Measurements from ENCODE around the gene OSBPL5.

Gene OSBPL5

DNA sequence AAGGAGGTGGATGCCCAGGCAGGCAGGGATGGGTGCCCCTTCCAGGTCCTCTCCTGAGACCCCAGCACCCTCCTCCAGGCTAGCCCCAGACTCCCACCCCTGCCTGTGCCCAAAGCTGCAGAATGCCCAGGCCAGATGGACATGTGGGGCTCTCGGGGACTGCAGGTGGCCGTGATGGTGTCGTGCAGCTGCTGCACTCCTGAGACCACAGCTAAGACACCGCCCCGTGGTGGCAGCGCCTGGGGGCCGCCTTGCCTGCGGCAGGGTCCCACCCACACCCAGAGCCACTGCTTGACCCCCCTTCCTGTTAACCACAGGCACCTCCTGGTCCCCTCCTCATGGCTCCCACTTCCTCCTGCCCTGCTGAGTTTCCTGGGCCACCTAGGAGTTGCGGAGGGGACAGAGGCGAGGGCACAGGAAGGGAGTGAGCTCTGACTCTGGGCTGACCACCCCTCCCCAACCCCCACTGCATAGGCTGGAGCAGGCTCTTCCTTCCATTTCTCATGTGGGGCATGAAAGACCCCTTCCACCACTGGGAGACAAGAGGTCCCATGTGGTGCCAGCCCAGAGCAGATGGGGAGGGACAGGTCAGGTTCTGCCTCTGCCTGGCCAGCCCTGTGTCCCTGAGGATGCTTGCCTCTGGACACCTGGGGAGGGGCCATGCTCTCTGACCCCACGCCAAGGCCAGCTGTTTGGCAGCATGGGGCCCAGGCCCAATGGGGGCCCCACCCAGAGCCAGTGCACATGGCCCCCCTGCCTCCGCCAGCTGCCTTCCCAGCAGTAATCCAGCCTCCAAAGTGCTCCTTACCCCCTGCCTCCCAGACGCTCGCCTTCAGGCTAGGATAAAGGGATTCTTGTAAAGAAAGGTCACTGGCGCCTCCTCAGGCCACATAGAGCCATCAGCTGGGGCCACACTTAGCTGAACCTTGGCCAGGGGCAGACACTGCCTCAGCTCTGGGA is 29.3 kb downstream of the OSBPL5 start:
- H3K4me1 ChIP-seq (ENCODE audit: control insufficient read depth, insufficient read depth, low read length), result peaks cover 8% of the 10 kb centered on the region
- no peaks in the 10 kb centered on the region for H3K36me3 ChIP-seq (ENCODE audit: control insufficient read depth, insufficient read depth, low read length)
- H3K9ac ChIP-seq (ENCODE audit: low read length), result no peak overlapping the region

DNA sequence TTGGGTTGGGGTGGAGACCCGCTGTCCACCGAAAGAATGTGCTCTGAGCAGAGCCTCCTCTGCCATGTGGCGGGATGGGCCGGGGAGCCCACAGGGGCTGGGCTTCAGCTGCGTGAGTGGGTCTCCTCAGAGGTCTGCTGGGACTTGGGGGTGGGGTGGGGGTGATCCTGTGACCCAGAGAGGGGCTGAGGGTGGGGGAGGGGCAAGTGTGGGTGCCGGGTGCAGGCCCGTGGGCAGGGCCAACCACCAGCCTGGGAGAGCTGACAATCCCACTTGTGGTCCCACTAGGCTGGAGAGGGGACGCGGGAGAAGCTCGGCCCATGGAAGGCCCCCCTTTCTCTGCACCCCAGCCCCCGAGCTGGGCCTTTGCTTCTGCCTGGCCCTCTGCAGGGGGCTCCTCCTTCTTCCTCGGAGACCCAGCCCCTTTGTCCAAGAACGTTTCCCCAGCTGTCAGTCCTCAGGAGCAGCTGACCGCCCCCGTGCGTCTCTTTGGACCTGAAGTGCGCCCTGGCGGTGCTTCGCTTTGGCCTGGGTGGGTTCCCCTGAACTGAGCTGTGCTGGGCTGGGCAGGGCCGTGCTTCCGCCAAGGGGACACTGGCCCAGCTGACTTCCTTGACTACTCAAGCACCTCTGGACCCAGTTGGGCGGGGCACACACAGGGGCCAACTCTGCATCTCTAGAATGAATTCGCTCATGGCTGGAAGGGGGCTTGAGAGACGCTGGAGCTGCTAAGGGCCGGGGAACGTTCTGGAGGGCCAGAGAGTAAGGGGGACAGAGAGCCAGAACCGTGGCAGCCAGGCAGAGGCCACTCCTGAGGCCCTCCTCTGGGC is 30.2 kb downstream of the OSBPL5 start:
- Histone ChIP-seq H3K36me3 (ENCODE audit: control insufficient read depth, insufficient read depth, low read length) (no peaks in the 10 kb centered on the region), H3K4me3 (ENCODE audit: low read depth, low read length) (no peak overlapping the region), H3K9me3 (ENCODE audit: control insufficient read depth, insufficient read depth, low read depth, low read length) (no peaks in the 10 kb centered on the region), H3K9ac (ENCODE audit: low read length) (no peak overlapping the region), H3K4me1 (ENCODE audit: control insufficient read depth, insufficient read depth, low read length) (peaks cover 8% of the 10 kb centered on the region), H3K27me3 (ENCODE audit: control insufficient read depth, insufficient read depth, low read length) (no peaks in the 10 kb centered on the region), H3K27ac (ENCODE audit: low read depth, low read length) (no peak overlapping the region)

More for the DNA sequence above, 29.3 kb downstream of the OSBPL5 start:
- Histone ChIP-seq H3K4me3 (ENCODE audit: low read depth, low read length) (no peak overlapping the region), H3K27me3 (ENCODE audit: control insufficient read depth, insufficient read depth, low read length) (no peaks in the 10 kb centered on the region), H3K27ac (ENCODE audit: low read depth, low read length) (no peak overlapping the region), H3K9me3 (ENCODE audit: control insufficient read depth, insufficient read depth, low read depth, low read length) (no peaks in the 10 kb centered on the region)

DNA sequence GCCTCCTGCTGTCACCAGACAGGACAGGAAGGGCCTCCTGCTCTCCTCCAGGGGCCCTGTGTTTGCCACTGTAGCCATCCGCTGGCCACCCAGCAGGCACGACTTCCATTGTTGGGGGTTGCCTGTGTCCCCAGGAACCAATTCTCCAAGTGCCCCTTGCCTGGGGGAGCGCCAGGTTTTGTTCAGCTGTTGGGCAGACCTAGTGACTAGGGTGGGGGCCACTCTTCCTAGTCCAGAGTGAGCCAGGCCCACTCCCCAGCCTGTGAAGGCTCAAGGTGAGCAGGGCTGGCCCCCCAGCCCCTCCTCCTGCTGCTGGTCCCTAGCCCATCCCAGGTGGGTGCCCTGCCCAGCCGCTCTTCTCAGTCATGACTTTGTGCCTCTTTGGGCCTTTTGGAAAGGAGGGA is 30.9 kb downstream of the OSBPL5 start:
- Histone ChIP-seq H3K27me3 (ENCODE audit: control insufficient read depth, insufficient read depth, low read length) (no peaks in the 10 kb centered on the region), H3K27ac (ENCODE audit: low read depth, low read length) (no peak overlapping the region), H3K4me1 (ENCODE audit: control insufficient read depth, insufficient read depth, low read length) (peaks cover 8% of the 10 kb centered on the region), H3K9ac (ENCODE audit: low read length) (no peak overlapping the region), H3K4me3 (ENCODE audit: low read depth, low read length) (no peak overlapping the region), H3K36me3 (ENCODE audit: control insufficient read depth, insufficient read depth, low read length) (no peaks in the 10 kb centered on the region), H3K9me3 (ENCODE audit: control insufficient read depth, insufficient read depth, low read depth, low read length) (no peaks in the 10 kb centered on the region)

DNA sequence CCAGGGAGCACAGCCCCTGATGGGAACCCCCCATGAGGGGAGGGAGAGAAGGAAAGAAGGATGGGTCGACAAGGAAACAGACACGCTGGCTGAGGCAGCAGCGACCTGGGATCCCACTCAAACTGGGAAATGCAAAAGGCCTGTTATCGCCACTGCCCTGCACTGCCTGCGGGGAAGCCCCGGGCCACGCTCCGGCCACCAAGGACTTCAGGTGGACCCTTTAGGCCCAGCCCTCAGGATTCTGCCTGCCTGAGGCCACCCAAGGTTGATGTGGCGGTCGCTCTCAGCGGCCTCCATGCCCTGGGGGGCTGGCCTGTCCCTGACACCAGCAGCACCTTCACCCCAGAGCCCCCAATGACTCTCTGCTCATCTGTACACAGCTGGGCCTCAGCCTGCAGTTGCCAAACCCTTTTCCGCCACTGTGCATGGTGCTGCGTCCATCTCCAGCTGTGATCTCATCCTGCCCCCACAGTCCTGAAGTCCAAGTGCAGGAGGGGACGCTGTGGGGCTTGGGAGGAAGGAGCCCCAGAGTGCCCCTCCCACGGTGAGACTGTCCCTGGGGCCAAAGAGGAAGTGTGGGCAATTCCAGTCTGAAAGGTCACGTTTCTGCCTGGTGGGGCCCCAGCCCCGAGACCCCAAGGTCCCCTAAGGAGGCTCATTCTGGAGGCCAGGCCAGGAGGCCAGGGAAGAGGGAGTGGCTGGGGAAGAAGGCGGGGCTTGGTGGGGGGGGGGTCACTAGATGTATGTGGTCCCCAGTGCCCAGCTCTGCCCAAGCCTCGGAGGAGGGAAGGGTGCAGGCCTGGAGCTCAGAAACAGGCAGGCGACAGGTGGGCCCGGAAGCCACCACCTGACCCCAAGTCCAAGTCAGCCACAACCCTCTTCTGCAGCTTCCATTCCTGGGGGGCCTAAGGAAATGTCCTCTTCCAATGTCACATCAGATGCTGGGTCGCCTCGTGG is 31.6 kb downstream of the OSBPL5 start:
- Histone ChIP-seq H3K4me1 (ENCODE audit: control insufficient read depth, insufficient read depth, low read length) (peaks cover 8% of the 10 kb centered on the region), H3K27ac (ENCODE audit: low read depth, low read length) (no peak overlapping the region), H3K36me3 (ENCODE audit: control insufficient read depth, insufficient read depth, low read length) (no peaks in the 10 kb centered on the region), H3K9ac (ENCODE audit: low read length) (no peak overlapping the region), H3K27me3 (ENCODE audit: control insufficient read depth, insufficient read depth, low read length) (no peaks in the 10 kb centered on the region), H3K4me3 (ENCODE audit: low read depth, low read length) (no peak overlapping the region), H3K9me3 (ENCODE audit: control insufficient read depth, insufficient read depth, low read depth, low read length) (no peaks in the 10 kb centered on the region)

DNA sequence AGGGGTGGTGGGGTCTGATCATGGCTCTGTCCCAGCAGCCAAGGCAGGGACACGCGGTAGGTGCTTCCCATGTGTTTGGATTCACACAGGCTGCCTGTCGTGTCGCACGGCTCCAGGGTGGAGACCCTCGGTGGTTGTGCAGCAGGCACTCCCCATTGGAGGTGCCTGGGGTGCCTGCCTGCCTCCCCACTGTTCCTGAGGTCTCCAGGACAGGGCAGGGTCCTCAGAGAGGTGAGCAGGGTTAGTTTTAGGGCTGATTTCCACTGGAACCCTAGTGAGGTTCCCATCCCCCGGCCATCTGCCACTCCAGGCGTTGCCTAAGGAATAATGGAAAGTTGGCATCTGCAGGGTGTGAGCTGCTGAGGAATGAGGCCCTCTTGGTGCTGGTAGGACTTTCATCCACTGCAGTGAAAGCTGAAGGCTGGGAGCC is 32.3 kb downstream of the OSBPL5 start:
- Histone ChIP-seq H3K9me3 (ENCODE audit: control insufficient read depth, insufficient read depth, low read depth, low read length) (no peaks in the 10 kb centered on the region), H3K4me1 (ENCODE audit: control insufficient read depth, insufficient read depth, low read length) (peaks cover 5% of the 10 kb centered on the region; the same call in 1 of the 2 replicates), H3K36me3 (ENCODE audit: control insufficient read depth, insufficient read depth, low read length) (no peaks in the 10 kb centered on the region), H3K4me3 (ENCODE audit: low read depth, low read length) (no peak overlapping the region), H3K9ac (ENCODE audit: low read length) (no peak overlapping the region), H3K27ac (ENCODE audit: low read depth, low read length) (no peak overlapping the region), H3K27me3 (ENCODE audit: control insufficient read depth, insufficient read depth, low read length) (no peaks in the 10 kb centered on the region)

DNA sequence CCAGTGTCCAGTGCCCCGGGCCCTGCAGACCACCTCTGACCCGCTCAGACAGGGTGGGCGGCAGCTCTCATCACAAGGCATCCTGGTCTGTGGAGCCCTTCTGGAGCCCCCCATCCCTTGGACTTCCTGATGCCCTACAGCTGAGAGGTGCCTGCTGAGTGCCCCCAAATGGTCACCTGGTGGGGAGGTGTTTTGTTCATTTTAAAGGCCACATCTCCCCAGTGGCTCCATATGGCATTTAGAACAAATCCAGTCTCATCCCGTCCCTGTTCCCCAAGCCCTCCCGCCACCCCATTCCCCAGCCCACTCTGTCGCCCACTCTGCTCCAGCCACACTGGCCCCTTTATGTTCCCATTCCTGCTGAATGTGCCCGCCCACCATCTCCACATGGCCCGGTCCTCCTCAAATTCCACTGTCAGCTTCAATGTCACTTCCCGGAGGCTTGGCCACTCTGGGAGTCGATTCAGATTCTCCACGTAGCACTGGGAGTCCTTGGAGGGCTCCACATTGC is 32.8 kb downstream of the OSBPL5 start:
- Histone ChIP-seq H3K4me3 (ENCODE audit: low read depth, low read length) (no peak overlapping the region), H3K4me1 (ENCODE audit: control insufficient read depth, insufficient read depth, low read length) (peaks cover 5% of the 10 kb centered on the region; the same call in 1 of the 2 replicates), H3K27me3 (ENCODE audit: control insufficient read depth, insufficient read depth, low read length) (no peaks in the 10 kb centered on the region), H3K9ac (ENCODE audit: low read length) (no peak overlapping the region), H3K27ac (ENCODE audit: low read depth, low read length) (no peak overlapping the region), H3K9me3 (ENCODE audit: control insufficient read depth, insufficient read depth, low read depth, low read length) (no peaks in the 10 kb centered on the region), H3K36me3 (ENCODE audit: control insufficient read depth, insufficient read depth, low read length) (no peaks in the 10 kb centered on the region)

DNA sequence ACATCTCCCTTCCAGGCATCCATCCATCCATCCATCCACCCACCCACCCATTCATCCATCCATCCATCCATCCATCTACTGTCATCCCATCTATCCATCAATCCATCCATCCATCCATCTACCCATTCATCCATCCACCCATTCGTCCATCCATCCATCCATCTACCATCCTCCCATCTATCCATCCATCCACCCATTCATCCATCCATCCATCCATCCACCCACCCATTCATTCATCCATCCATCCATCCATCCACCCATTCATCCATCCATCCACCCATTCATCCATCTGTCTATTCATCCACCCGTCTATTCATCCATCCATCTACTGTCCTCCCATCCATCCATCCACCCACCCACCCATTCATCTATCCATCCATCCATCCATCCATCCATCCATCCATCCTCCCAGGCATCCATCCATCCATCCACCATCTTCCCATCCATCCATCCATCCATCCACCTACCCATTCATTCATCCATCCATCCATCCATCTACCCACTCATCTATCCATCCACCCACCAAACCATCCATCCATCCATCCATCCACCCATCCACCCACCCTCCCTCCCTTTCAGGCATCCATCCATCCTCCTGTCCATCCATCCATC is 33.7 kb downstream of the OSBPL5 start:
- H3K9me3 ChIP-seq (ENCODE audit: control insufficient read depth, insufficient read depth, low read depth, low read length), result no peaks in the 10 kb centered on the region
- no peaks in the 10 kb centered on the region for H3K27me3 ChIP-seq (ENCODE audit: control insufficient read depth, insufficient read depth, low read length)
- H3K9ac ChIP-seq (ENCODE audit: low read length), result no peak overlapping the region
- H3K4me3 ChIP-seq (ENCODE audit: low read depth, low read length), result no peak overlapping the region
- H3K36me3 ChIP-seq (ENCODE audit: control insufficient read depth, insufficient read depth, low read length), result no peaks in the 10 kb centered on the region
- H3K27ac ChIP-seq (ENCODE audit: low read depth, low read length), result no peak overlapping the region
- peaks cover 5% of the 10 kb centered on the region; the same call in 1 of the 2 replicates for H3K4me1 ChIP-seq (ENCODE audit: control insufficient read depth, insufficient read depth, low read length)

DNA sequence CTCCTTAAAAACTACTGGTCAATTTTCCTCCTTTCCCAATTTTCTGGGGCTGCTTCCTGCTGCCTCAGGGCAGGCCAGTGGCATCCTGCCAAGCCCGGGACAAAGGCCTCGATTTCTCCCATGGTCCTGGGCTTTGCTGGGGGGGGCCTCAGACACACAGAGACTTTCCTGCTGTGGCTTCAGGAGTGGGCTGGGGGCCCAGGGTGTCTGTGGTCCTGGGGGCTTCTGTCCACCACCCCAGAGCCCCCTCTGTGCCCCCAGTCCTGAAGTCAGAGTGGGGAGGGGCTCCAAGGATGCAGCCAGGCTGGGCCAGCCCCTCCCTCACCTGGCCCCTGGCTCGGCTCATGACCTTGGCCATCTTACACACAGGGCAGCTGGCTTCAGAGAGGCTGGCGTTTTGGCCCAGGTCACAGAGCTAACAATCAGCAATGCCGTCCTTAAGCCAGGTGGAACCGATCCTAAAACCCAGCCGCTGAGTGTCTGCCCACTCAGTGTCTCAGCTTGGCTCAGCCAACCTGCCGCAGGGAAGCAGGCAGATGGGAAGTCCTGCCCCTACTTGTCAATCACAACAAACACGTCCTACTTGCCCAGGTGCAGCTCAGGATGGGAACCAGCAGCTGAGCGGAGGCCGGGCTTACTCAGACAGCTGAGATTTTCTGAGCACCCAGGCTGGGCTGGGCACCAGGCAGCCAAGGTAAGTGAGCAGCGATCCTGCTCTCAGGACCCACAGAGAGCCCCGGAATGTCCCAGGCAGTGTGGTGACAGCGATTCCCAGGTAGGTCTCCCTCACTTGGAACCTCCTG is 34.6 kb downstream of the OSBPL5 start:
- Histone ChIP-seq H3K4me3 (ENCODE audit: low read depth, low read length) (no peak overlapping the region), H3K27me3 (ENCODE audit: control insufficient read depth, insufficient read depth, low read length) (no peaks in the 10 kb centered on the region), H3K4me1 (ENCODE audit: control insufficient read depth, insufficient read depth, low read length) (no peaks in the 10 kb centered on the region; the same call in 1 of the 2 replicates), H3K27ac (ENCODE audit: low read depth, low read length) (no peak overlapping the region), H3K9me3 (ENCODE audit: control insufficient read depth, insufficient read depth, low read depth, low read length) (no peaks in the 10 kb centered on the region), H3K36me3 (ENCODE audit: control insufficient read depth, insufficient read depth, low read length) (no peaks in the 10 kb centered on the region), H3K9ac (ENCODE audit: low read length) (no peak overlapping the region)

DNA sequence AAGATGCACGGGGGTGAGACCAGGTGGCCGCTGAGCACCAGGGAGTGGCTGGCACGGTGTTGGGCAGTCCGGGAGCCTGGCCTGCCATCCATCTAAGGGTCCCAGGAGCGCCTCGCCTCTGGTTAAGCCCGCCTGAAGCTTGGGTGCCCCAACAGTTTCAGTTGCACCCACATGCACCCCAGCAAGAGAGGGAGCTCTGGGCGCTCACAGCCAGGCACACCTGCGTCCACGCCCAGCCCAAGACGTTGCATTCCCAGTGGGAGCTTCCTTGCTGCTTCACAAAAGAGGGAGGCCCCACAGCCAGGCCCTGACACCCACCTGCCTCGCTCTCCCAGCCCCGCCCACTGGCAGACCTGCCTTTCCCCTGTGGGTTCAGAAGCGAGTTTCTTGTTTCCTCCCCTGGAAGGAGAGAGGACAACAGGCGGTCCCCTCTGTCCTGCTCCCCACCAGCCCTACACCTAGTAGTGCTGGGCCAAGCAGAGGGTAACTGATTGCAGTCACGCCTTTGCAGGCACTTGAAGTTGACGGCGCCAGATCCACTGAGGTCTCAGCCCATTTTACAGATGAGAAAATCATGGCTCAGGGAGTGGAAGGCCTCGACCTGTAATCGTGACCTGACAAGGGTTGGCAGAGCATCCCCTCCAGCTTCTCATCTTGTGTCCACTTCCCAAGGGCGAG is 35.4 kb downstream of the OSBPL5 start:
- H3K4me3 ChIP-seq (ENCODE audit: low read depth, low read length), result no peak overlapping the region
- H3K9me3 ChIP-seq (ENCODE audit: control insufficient read depth, insufficient read depth, low read depth, low read length), result no peaks in the 10 kb centered on the region
- no peaks in the 10 kb centered on the region; the same call in 1 of the 2 replicates for H3K4me1 ChIP-seq (ENCODE audit: control insufficient read depth, insufficient read depth, low read length)
- H3K36me3 ChIP-seq (ENCODE audit: control insufficient read depth, insufficient read depth, low read length), result peaks cover 3% of the 10 kb centered on the region; the same call in 1 of the 2 replicates
- H3K27ac ChIP-seq (ENCODE audit: low read depth, low read length), result no peak overlapping the region
- H3K27me3 ChIP-seq (ENCODE audit: control insufficient read depth, insufficient read depth, low read length), result no peaks in the 10 kb centered on the region
- no peak overlapping the region for H3K9ac ChIP-seq (ENCODE audit: low read length)

Data from HUES6 (cell line).